ENCODE measurements around the gene AHNAK. TPM values are rescaled to one million over a fixed set of nuclear protein-coding genes. Genes with fewer than 3 reads are reported as not detected.
A peak's percentile ranks its signal among the peaks of the same experiment; 100 is the strongest.
"Not testable (repeated sequence)": the region's sequence is repeated elsewhere in the genome, so short reads cannot be mapped to it uniquely, and the experiment has no call there.

Gene AHNAK
- total RNA-seq, 1 donor from 2014 or later, result 105 TPM

DNA sequence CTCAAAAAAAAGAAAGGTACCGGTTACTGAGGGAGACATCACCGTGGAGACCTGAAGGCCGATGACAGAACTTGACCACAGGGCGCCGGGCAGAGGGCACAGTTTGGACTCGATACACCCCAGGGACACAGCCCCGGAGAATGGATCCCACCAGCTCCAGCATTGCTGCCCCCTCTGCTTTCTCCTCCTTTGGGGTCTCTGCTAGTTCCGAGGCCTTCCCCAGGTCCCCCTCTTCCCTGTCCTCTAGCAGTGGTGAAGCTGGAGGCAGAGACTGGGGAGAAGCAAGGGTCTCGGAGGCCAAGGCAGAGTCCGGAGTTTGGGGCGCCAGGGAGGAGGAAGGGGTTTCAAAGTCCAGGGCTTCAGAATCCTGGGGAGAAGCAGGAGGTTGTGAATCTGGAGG lies 31.9 kb upstream of the AHNAK start:
- no peak for DNase-seq (ENCODE audit: low spot score)
- Mint-ChIP-seq H3K27me3 (ENCODE audit: low read depth) (no peaks in the 10 kb centered on the region), H3K9me3 (no peaks in the 10 kb centered on the region), H3K27ac (no peak overlapping the region), H3K4me3 (ENCODE audit: low read depth) (no peak overlapping the region), H3K4me1 (ENCODE audit: low read depth) (peaks cover 9% of the 10 kb centered on the region), H3K36me3 (ENCODE audit: low read depth) (peaks cover 60% of the 10 kb centered on the region)
- intact Hi-C loops (cut with micrococcal nuclease), result no loop called here

DNA sequence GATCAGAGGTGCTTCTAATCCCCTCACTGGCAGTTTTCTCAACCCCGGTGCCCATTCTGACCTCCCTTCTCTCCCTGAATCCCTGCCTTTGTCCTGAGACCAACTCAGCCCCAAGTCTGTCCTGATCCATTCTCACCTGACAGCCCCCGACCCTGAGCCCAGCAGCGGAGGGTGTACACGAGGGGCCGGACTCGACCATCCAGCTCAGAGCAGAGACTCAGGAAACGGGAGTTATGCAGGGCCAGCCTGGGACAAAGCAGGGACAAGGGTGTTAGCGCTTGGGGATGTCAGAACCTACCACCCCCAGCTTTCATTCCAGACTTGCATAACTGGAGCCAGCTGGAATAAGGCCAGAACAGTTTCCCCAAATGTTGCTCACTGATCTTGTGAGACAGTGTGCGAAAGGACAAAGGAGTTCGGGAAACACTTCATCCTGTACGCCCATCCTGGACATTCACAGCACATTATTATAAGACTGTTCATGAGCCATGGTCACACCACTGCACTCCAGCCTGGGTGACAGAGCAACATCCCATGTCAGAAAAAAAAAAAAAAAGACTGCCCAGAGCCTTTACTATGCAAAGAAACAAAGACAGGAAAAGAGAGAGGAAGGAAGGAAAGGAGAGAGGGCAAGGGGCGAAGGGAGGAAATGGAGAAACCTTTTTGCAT lies 30.6 kb upstream of the AHNAK start:
- H3K36me3 Mint-ChIP-seq (ENCODE audit: low read depth), result peaks cover 66% of the 10 kb centered on the region
- DNase-seq (ENCODE audit: low spot score), result no peak
- peaks cover 16% of the 10 kb centered on the region for H3K4me1 Mint-ChIP-seq (ENCODE audit: low read depth)
- intact Hi-C loops (cut with micrococcal nuclease), result no loop called here
- H3K27me3 Mint-ChIP-seq (ENCODE audit: low read depth), result no peaks in the 10 kb centered on the region
- H3K27ac Mint-ChIP-seq, result no peak overlapping the region
- H3K4me3 Mint-ChIP-seq (ENCODE audit: low read depth), result no peak overlapping the region
- H3K9me3 Mint-ChIP-seq, result no peaks in the 10 kb centered on the region

DNA sequence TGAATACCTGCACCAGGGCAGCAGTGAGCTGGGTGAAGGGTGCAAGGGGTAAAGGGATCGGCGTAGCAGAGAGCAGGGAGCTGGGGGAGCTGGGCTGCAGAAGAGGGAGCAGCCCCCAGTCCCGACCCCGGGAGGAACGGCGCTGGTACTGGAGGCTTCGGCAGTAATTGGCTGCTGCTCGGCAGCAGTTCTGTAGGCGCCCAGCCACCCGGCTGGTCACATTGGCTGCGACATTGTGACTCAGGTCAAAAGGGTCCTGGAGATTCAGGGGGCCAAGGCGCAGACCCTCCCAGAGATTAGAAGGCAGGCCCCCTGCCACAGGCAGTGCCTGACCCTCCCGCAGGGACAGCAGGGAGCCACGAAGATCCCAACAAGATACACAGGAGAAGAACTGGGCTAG lies 29.2 kb upstream of the AHNAK start:
- no peaks in the 10 kb centered on the region for H3K9me3 Mint-ChIP-seq
- peak overlapping the region; percentile 36 for H3K27ac Mint-ChIP-seq
- peaks cover 30% of the 10 kb centered on the region for H3K4me1 Mint-ChIP-seq (ENCODE audit: low read depth)
- peaks cover 71% of the 10 kb centered on the region for H3K36me3 Mint-ChIP-seq (ENCODE audit: low read depth)
- no peak for DNase-seq (ENCODE audit: low spot score)
- peak overlapping the region; percentile 92 for H3K4me3 Mint-ChIP-seq (ENCODE audit: low read depth)
- intact Hi-C loops (cut with micrococcal nuclease), result no loop called here
- H3K27me3 Mint-ChIP-seq (ENCODE audit: low read depth), result no peaks in the 10 kb centered on the region

- intact Hi-C loops (cut with micrococcal nuclease), result no loop called here
Observed at GRCh38 chr11:62575156-62575555, 28.6 kb upstream of the AHNAK start.

DNA sequence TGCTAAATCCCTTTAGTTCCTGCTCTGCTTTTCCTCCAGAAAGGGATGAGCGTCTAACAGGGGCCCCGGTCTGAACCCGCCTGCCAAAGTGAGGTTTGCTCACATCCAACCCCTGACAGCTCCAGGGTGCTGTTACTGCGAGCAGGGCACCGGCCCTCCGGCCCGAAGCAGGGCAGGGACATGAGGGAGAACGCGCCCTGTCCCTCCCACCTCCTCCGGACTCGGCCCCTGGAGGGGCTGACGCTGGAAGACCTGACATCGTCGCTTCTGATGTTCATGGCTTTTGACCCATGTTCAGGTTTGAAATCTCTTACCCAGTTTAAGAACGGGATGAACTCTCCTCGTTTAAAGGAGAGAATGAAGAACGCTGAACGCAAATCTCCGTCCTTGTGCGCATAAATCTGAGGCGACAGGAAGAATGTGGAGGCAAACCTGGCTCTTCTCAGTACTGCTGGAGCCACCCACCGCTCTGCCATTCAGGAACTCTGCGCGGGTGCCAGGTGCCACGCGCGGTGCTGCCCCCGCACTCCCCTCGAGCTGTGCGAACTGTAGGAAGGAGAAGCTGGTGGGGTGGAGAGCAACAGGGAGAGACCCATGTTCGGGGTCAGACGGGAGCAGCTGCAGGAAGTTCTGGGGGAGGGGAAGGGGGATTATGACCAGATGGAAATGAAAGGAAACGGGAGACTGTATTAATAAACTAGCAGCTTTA lies 27.9 kb upstream of the AHNAK start:
- no peak for DNase-seq (ENCODE audit: low spot score)
- Mint-ChIP-seq H3K27me3 (ENCODE audit: low read depth) (no peaks in the 10 kb centered on the region), H3K9me3 (no peaks in the 10 kb centered on the region), H3K36me3 (ENCODE audit: low read depth) (peaks cover 82% of the 10 kb centered on the region), H3K4me1 (ENCODE audit: low read depth) (peaks cover 35% of the 10 kb centered on the region), H3K27ac (peak overlapping the region; percentile 95), H3K4me3 (ENCODE audit: low read depth) (peak overlapping the region; percentile 92)
- intact Hi-C loops (cut with micrococcal nuclease), result loop anchor here (1.0 to 5.0 kb wide), 2 partner anchors 17 to 38 kb away; partner anchors contain the start of genes EML3, ROM1 and TUT1

More at GRCh38 chr11:62575156-62575555, 28.6 kb upstream of the AHNAK start:
- H3K9me3 Mint-ChIP-seq, result no peaks in the 10 kb centered on the region
- no peaks in the 10 kb centered on the region for H3K27me3 Mint-ChIP-seq (ENCODE audit: low read depth)
- peak overlapping the region; percentile 95 for H3K27ac Mint-ChIP-seq
- peaks cover 76% of the 10 kb centered on the region for H3K36me3 Mint-ChIP-seq (ENCODE audit: low read depth)
- peak overlapping the region; percentile 92 for H3K4me3 Mint-ChIP-seq (ENCODE audit: low read depth)
- no peak for DNase-seq (ENCODE audit: low spot score)
- peaks cover 33% of the 10 kb centered on the region for H3K4me1 Mint-ChIP-seq (ENCODE audit: low read depth)

DNA sequence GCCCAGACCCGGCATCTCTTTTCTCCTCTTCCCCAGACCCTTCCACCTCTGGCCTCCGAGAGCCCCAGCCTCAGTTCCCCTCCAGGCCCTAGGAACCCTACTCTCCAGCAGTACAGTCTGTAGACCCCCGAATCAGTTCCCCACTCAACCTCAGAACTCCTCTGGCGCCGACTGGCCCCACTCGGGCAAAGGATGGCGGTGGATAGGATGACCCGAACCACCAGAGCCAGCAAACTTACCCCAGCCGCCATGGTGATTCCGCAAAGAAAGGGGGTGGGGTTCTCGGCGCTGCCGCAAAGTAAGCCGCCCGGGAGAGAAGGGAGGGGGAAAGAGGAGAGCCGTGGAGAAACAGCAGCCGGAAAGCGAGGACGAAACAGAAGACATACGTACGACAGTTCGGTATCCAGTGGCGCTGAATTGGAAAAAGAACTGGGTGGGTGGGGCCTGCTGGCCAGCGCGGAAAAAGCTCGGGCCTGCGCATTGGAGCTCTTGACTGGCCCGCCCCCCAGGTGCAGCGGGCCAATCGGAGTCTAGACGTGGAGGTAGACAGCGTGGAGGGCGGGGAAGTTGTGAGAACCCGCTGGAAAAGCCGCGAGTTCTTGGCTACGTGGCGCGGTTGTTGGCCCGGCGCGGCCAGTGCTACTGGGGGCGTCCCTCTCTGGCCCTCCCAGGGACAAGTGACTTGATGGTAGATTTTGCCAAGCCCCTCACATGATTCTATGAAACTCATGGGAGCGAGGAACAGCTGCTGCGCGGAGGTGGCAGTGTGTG lies 27.2 kb upstream of the AHNAK start, which contains the start of gene EEF1G:
EEF1G (minus strand) TSS at position 300 of the 771 bp plus-strand sequence; CDS start at position 251, 49 bp downstream.
- Mint-ChIP-seq H3K27me3 (ENCODE audit: low read depth) (no peaks in the 10 kb centered on the region), H3K36me3 (ENCODE audit: low read depth) (peaks cover 89% of the 10 kb centered on the region), H3K4me3 (ENCODE audit: low read depth) (peak within 1 kb of the TSS; percentile 92), H3K9me3 (no peaks in the 10 kb centered on the region), H3K27ac (peak within 1 kb of the TSS; percentile 95), H3K4me1 (ENCODE audit: low read depth) (peaks cover 35% of the 10 kb centered on the region)
- DNase-seq (ENCODE audit: low spot score), result peak; percentile 99
- intact Hi-C loops (cut with micrococcal nuclease), result loop anchor here (1.0 to 5.0 kb wide), 3 partner anchors 17 to 39 kb away; partner anchors contain the start of genes EML3, ROM1 and TUT1

- intact Hi-C loops (cut with micrococcal nuclease), result loop anchor here (2.0 to 5.0 kb wide), 2 partner anchors 16 to 39 kb away; partner anchors contain the start of genes EML3 and ROM1
- DNase-seq (ENCODE audit: low spot score), result no peak
- Mint-ChIP-seq H3K4me1 (ENCODE audit: low read depth) (peaks cover 35% of the 10 kb centered on the region), H3K27me3 (ENCODE audit: low read depth) (no peaks in the 10 kb centered on the region), H3K27ac (peak overlapping the region; percentile 95), H3K4me3 (ENCODE audit: low read depth) (peak overlapping the region; percentile 92), H3K9me3 (no peaks in the 10 kb centered on the region), H3K36me3 (ENCODE audit: low read depth) (peaks cover 88% of the 10 kb centered on the region)
Observed at GRCh38 chr11:62573006-62573591, 26.5 kb upstream of the AHNAK start.

DNA sequence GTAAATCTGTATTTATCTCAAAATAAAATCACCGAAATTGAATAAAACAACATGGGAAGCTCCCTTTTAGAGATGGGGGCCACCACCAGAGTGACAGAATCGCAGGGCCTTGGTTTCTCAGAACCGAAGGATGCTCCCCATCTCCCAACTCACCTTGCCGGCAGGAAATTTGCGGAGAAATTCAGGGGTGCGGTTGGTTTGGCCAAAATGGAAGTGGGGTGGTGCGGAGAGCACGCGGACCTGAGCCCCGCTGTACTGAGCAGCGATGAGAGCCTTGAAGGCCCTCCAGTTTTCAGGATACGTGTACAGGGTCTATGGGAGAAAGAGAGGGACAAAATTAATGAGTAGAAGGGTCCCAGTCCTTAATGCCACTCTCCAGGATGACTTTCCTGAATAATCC lies 25.8 kb upstream of the AHNAK start:
- peaks cover 85% of the 10 kb centered on the region for H3K36me3 Mint-ChIP-seq (ENCODE audit: low read depth)
- H3K27ac Mint-ChIP-seq, result peak overlapping the region; percentile 26
- no peaks in the 10 kb centered on the region for H3K9me3 Mint-ChIP-seq
- intact Hi-C loops (cut with micrococcal nuclease), result loop anchor here (2.0 to 5.0 kb wide), 2 partner anchors 16 to 40 kb away; partner anchors contain the start of genes EML3 and ROM1
- no peaks in the 10 kb centered on the region for H3K27me3 Mint-ChIP-seq (ENCODE audit: low read depth)
- H3K4me1 Mint-ChIP-seq (ENCODE audit: low read depth), result peaks cover 37% of the 10 kb centered on the region
- H3K4me3 Mint-ChIP-seq (ENCODE audit: low read depth), result peak overlapping the region; percentile 92
- no peak for DNase-seq (ENCODE audit: low spot score)

DNA sequence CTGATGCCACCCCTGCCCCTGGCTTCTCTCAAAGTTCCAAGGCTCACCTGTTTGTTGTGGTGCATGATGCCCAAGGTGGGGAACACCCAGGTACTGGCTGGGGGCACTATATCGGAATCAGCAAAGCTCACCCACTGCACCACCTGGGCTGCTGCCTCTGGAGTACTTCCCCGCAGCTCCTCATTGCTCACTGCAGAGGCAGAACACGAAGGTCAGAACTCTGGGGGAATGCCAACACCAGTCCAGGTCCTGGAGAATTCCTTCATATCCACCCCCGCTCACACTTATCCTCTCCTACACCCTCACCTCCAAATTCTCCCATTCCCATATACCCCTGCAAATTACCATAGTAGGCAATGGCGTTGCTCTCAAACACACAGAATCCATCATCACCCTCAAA lies 24.9 kb upstream of the AHNAK start:
- H3K27me3 Mint-ChIP-seq (ENCODE audit: low read depth); H3K9me3 Mint-ChIP-seq; DNase-seq (ENCODE audit: low spot score): not testable (repeated sequence)
- H3K4me3 Mint-ChIP-seq (ENCODE audit: low read depth), result peak overlapping the region; percentile 92
- intact Hi-C loops (cut with micrococcal nuclease), result loop anchor here (5.0 kb wide), 1 partner anchor 41 kb away; the partner anchor contains the start of genes EML3 and ROM1
- peaks cover 89% of the 10 kb centered on the region for H3K36me3 Mint-ChIP-seq (ENCODE audit: low read depth)
- peak overlapping the region; percentile 2 for H3K27ac Mint-ChIP-seq
- H3K4me1 Mint-ChIP-seq (ENCODE audit: low read depth), result peaks cover 43% of the 10 kb centered on the region

DNA sequence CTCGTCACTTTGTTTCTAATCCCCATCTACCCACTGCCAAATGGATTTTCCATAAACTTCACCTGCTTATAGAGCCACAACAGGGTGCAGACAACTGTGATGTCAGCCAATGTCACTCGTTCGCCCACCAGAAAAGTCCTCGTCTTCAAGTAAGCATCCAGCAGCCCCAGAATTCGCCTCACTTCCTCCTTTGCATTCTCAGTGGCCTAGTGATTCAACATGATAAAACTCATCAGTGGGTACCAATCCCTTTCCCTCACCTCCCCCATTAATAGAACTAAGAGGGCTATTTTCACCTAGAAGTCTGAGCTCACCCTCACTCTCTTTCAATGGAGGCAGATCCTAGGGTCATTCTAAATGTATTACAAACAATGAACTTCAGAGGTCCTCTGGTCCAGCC lies 24.3 kb upstream of the AHNAK start:
- Mint-ChIP-seq H3K4me3 (ENCODE audit: low read depth) (peak overlapping the region; percentile 48), H3K4me1 (ENCODE audit: low read depth) (peaks cover 48% of the 10 kb centered on the region), H3K27ac (peak overlapping the region; percentile 58), H3K36me3 (ENCODE audit: low read depth) (peaks cover 89% of the 10 kb centered on the region)
- intact Hi-C loops (cut with micrococcal nuclease), result loop anchor here (5.0 kb wide), 1 partner anchor 41 kb away; the partner anchor contains the start of genes EML3 and ROM1
- not testable (repeated sequence) for DNase-seq (ENCODE audit: low spot score); H3K27me3 Mint-ChIP-seq (ENCODE audit: low read depth); H3K9me3 Mint-ChIP-seq

DNA sequence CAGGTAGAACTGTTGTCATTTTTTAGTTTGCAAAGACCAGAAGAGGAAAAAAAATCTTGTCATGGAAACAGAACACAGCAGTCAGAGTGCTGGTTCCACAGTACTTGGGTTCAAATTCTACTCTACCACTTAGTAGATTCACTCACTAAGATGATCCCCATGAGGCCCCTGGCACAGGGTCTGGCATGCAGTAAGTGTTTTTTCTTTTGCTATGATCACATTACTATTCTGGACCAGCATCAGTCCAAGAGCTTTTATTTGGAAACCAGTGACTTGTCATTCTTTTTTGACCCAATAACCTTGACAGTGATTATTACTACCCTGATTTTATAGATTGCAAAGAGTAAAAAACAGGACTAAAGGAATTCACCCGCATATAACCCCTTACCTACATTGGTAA lies 23.0 kb upstream of the AHNAK start:
- H3K27ac Mint-ChIP-seq, result no peak overlapping the region
- peaks cover 89% of the 10 kb centered on the region for H3K36me3 Mint-ChIP-seq (ENCODE audit: low read depth)
- no peaks in the 10 kb centered on the region for H3K9me3 Mint-ChIP-seq
- intact Hi-C loops (cut with micrococcal nuclease), result loop anchor here (5.0 kb wide), 1 partner anchor 43 kb away; the partner anchor contains the start of genes EML3 and ROM1
- no peak overlapping the region for H3K4me3 Mint-ChIP-seq (ENCODE audit: low read depth)
- H3K27me3 Mint-ChIP-seq (ENCODE audit: low read depth), result no peaks in the 10 kb centered on the region
- H3K4me1 Mint-ChIP-seq (ENCODE audit: low read depth), result peaks cover 46% of the 10 kb centered on the region
- no peak for DNase-seq (ENCODE audit: low spot score)

- Mint-ChIP-seq H3K27ac (peak overlapping the region; percentile 71), H3K27me3 (ENCODE audit: low read depth) (no peaks in the 10 kb centered on the region), H3K4me3 (ENCODE audit: low read depth) (no peak overlapping the region), H3K36me3 (ENCODE audit: low read depth) (peaks cover 80% of the 10 kb centered on the region), H3K9me3 (no peaks in the 10 kb centered on the region), H3K4me1 (ENCODE audit: low read depth) (peaks cover 37% of the 10 kb centered on the region)
- DNase-seq (ENCODE audit: low spot score), result no peak
- intact Hi-C loops (cut with micrococcal nuclease), result no loop called here
Observed at GRCh38 chr11:62567018-62567633, 20.5 kb upstream of the AHNAK start.
